Endodermal cell (in vitro differentiated cells): ENCODE measurements around the gene RHBDF2. TPM values are rescaled to one million over a fixed set of nuclear protein-coding genes. Genes with fewer than 3 reads are reported as not detected.

Experiments used
- DNase-seq: peaks from one replicate; pipeline ENCODE4 v3.0.0-alpha.2; 2017
- H3K27ac ChIP-seq: 2 replicates; pipeline ENCODE4 v1.5.1; 2013; ENCODE audit warnings: mild to moderate bottlenecking, low read depth, low read length, moderate library complexity
- H3K27me3 ChIP-seq: 2 replicates; pipeline ENCODE4 v1.6.1; 2013; ENCODE audit warnings: mild to moderate bottlenecking, low read length, moderate library complexity; ENCODE audit not compliant: insufficient read depth, control insufficient read depth, poor library complexity, severe bottlenecking
- H3K36me3 ChIP-seq: 2 replicates; pipeline ENCODE4 v1.7.0; 2013; ENCODE audit warnings: mild to moderate bottlenecking, low read length, moderate library complexity; ENCODE audit not compliant: control insufficient read depth, insufficient read depth
- H3K4me1 ChIP-seq: one replicate; pipeline ENCODE4 v1.7.0; 2013; ENCODE audit warnings: low read length; ENCODE audit not compliant: control insufficient read depth, insufficient read depth
- H3K4me3 ChIP-seq: 2 replicates; pipeline ENCODE4 v1.5.1; 2013; ENCODE audit warnings: mild to moderate bottlenecking, low read length, moderate library complexity
- H3K9ac ChIP-seq: 2 replicates; pipeline ENCODE4 v1.6.1; 2013; ENCODE audit warnings: mild to moderate bottlenecking, low read length, moderate library complexity; ENCODE audit not compliant: poor library complexity, severe bottlenecking; ENCODE audit errors: extremely low read depth
- H3K9me3 ChIP-seq: 2 replicates; pipeline ENCODE4 v1.6.1; 2013; ENCODE audit warnings: mild to moderate bottlenecking, low read length, moderate library complexity; ENCODE audit not compliant: control insufficient read depth
- H3K27ac Mint-ChIP-seq: 2 replicates; pipeline ENCODE4 v1.8.0; 2020; ENCODE audit warnings: mixed read lengths
- H3K27me3 Mint-ChIP-seq: 2 replicates; pipeline ENCODE4 v1.8.0; 2021; ENCODE audit warnings: mild to moderate bottlenecking, mixed read lengths; ENCODE audit not compliant: insufficient read depth
- H3K36me3 Mint-ChIP-seq: 2 replicates; pipeline ENCODE4 v1.8.0; 2020; ENCODE audit warnings: low read depth, mixed read lengths
- H3K4me1 Mint-ChIP-seq: 2 replicates; pipeline ENCODE4 v1.8.0; 2020; ENCODE audit warnings: mixed read lengths
- H3K4me3 Mint-ChIP-seq: 2 replicates; pipeline ENCODE4 v1.8.0; 2020; ENCODE audit warnings: mild to moderate bottlenecking, moderate library complexity, mixed read lengths
- H3K9me3 Mint-ChIP-seq: 2 replicates; pipeline ENCODE4 v1.8.0; 2020; ENCODE audit warnings: mild to moderate bottlenecking, mixed read lengths
- CTCF ChIP-seq: fragments of 200-600 bp; sonication (generic); conservative IDR thresholded peaks from 2 replicates; pipeline ENCODE4 v1.5.0; 2021; ENCODE audit warnings: antibody characterized with exemption, mild to moderate bottlenecking
- WGBS, 2 experiments: methylation state at CpG; one replicate each; pipeline versions ENCODE4 v1.1.5 to v1.1.7; 2013; ENCODE audit warnings: missing lambda C conversion rate in 2 of 2, mixed read lengths in 1 of 2; ENCODE audit not compliant: insufficient coverage in 1 of 2, insufficient read length in 1 of 2; 5-methylcytosine and 5-hydroxymethylcytosine counted together
- total RNA-seq, 2 donors: library from RNA; stranded (reverse); fragmentation: NEBNext Ultra II Directional in 1 of 2; extraction: Animal tissue kit (Norgen Biotek cat#: 25700) in 1 of 2; gene quantifications; 2 replicates in 1 of 2; 3 replicates in 1 of 2; pipeline ENCODE4 v1.2.1, GENCODE V29; 2021

RHBDF2 gene
- total RNA-seq, 2 donors from 2014 or later, result 28.5 to 31.1 TPM

- Mint-ChIP-seq H3K9me3 (no peaks in the 10 kb centered on the region), H3K4me3 (no peak overlapping the region)
- H3K27me3 ChIP-seq, result no peaks in the 10 kb centered on the region
Measured at GRCh38 chr17:76437467-76438402, 63.5 kb downstream of the RHBDF2 start.

GRCh38 chr17:76435751-76436150, 65.5 kb downstream of the RHBDF2 start:
- 92 to 93% methylated on average over 11 of the region's 11 CpGs for WGBS, 2 experiments

More at GRCh38 chr17:76437467-76438402, 63.5 kb downstream of the RHBDF2 start:
- Histone ChIP-seq H3K4me3 (no peak overlapping the region), H3K27ac (no peak overlapping the region), H3K36me3 (peaks cover 8% of the 10 kb centered on the region), H3K9me3 (no peaks in the 10 kb centered on the region), H3K9ac (no peak overlapping the region), H3K4me1 (peaks cover 14% of the 10 kb centered on the region)
- Mint-ChIP-seq H3K4me1 (peaks cover 44% of the 10 kb centered on the region), H3K27me3 (no peaks in the 10 kb centered on the region), H3K27ac (no peak overlapping the region), H3K36me3 (peaks cover 7% of the 10 kb centered on the region)
- 90 to 92% methylated on average over 10 to 13 of the region's 13 CpGs for WGBS, 2 experiments
- no peak for DNase-seq
- no peak for TF ChIP-seq CTCF

GRCh38 chr17:76434870-76435269, 66.4 kb downstream of the RHBDF2 start:
- H3K9ac ChIP-seq, result no peak overlapping the region
- H3K27ac ChIP-seq, result no peak overlapping the region
- DNase-seq, result no peak
- no peak overlapping the region for H3K27ac Mint-ChIP-seq
- no peak for TF ChIP-seq CTCF
- peaks cover 8% of the 10 kb centered on the region for H3K36me3 ChIP-seq
- no peaks in the 10 kb centered on the region for H3K9me3 Mint-ChIP-seq
- no peaks in the 10 kb centered on the region for H3K4me1 ChIP-seq
- no peaks in the 10 kb centered on the region for H3K27me3 ChIP-seq
- no peak overlapping the region for H3K4me3 Mint-ChIP-seq
- H3K4me3 ChIP-seq, result no peak overlapping the region
- H3K27me3 Mint-ChIP-seq, result no peaks in the 10 kb centered on the region
- H3K9me3 ChIP-seq, result no peaks in the 10 kb centered on the region
- peaks cover 9% of the 10 kb centered on the region for H3K36me3 Mint-ChIP-seq
- 92 to 100% methylated on average over 4 to 7 of the region's 7 CpGs for WGBS, 2 experiments
- peaks cover 45% of the 10 kb centered on the region for H3K4me1 Mint-ChIP-seq

More at GRCh38 chr17:76435751-76436150, 65.5 kb downstream of the RHBDF2 start:
- Mint-ChIP-seq H3K4me3 (no peak overlapping the region), H3K27ac (peak overlapping the region; percentile 64), H3K9me3 (no peaks in the 10 kb centered on the region), H3K36me3 (peaks cover 7% of the 10 kb centered on the region), H3K4me1 (peaks cover 41% of the 10 kb centered on the region), H3K27me3 (no peaks in the 10 kb centered on the region)
- H3K9me3 ChIP-seq, result no peaks in the 10 kb centered on the region
- no peak overlapping the region for H3K4me3 ChIP-seq
- peaks cover 8% of the 10 kb centered on the region for H3K36me3 ChIP-seq
- H3K27me3 ChIP-seq, result no peaks in the 10 kb centered on the region
- H3K9ac ChIP-seq, result no peak overlapping the region
- H3K4me1 ChIP-seq, result peaks cover 2% of the 10 kb centered on the region
- TF ChIP-seq CTCF, result no peak
- no peak for DNase-seq
- H3K27ac ChIP-seq, result no peak overlapping the region
